Skin of body (tissue), 2 donors: Measurements from ENCODE around the gene USP46. TPM values are rescaled to one million over a fixed set of nuclear protein-coding genes. Genes with fewer than 3 reads are reported as not detected.

Experiments
- DNase-seq: peaks from one replicate; lab custom pipeline; 2025; lab: John Stamatoyannopoulos, UW
- total RNA-seq: library from RNA; depleted of rRNA; stranded (reverse); fragments of >200 nt; gene quantifications from one replicate; pipeline ENCODE4 v1.2.3, GENCODE V29; 2014

USP46 gene
- total RNA-seq, 1 donor from 2014 or later = 15.3 TPM

DNA sequence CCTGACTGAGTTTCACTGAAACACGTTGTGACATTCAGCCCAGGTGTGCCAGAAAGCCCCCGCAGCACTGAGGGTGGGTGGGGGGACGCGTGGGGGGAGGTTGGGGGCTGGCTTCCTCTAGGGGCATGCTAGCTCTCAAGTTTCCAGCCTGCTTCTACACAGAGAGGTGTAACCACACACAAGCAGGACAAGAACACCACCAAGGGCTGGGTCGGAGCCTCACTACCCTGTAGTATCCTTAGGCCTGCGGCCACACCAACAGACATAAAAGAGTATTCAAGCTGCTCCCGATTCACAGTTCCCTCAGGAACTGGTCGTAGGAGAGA lies 1.8 kb downstream of the USP46 start:
- no peak for DNase-seq

DNA sequence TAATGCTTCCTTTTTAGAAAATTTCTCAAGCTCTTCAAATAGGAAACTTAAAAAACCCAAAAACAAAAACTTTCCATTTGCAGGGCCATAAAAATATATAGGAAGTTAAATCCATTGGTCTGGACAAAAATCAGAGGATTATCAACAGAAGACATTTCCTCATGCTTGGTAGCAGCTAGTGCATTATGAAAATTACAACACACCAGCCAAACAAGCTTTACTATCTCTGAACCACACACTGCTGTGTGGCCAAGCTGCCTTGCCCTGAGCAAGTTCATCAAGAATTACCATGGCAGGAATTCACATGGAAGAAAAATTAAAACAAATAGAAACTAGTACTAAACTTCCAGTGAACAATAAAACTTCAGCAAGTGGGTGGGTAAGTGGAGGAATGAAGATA lies 3.6 kb downstream of the USP46 start:
- DNase-seq = no peak

DNA sequence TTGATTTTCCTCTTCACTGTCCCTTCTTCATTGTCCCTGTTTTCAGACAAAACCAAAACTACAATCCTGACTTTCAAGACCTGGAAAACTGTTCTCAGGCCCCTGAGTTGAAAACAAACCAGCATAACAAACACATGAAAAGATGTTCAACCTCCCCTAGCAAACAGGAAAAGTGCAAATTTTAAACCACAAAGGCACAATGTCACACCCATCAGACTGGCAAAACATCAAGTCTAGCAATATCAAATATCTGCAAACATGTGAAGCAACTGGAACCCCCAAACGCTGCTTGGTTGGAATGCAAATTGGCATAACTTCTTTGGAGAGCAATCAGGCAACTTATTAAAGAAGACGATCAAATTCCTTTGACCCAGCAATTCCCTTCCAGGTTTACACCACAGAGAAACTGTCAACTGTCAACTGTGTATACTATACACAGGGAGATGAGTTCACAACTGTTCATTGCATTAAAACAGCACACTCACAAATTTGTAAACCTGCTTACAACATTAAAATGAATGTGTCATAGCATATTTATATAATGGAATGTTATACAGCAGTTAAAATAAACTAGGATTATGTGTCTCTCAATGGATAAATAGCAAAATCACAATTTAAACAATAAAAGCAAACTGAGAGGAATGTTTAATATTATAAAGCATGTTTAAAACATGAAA lies 7.0 kb downstream of the USP46 start:
- DNase-seq = no peak

DNA sequence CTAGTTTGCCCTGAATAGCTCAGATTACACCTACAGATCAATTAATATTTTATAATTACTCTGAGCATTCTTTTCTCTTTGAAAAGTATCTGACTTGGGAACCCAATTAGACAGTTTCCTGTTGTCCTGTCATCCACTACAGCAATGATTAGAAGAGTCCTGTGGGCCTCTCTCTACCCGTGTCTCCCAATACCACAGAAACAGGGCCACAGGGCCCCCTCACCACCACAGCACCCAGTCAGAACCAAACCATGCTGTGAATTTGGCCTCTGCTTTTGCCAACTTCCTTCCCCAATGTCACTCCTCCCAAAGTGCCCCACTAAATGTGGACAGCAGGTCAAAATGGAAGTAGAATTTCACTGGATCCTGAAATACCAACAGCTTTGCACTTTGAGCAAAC lies 10.3 kb downstream of the USP46 start:
- DNase-seq = no peak

DNA sequence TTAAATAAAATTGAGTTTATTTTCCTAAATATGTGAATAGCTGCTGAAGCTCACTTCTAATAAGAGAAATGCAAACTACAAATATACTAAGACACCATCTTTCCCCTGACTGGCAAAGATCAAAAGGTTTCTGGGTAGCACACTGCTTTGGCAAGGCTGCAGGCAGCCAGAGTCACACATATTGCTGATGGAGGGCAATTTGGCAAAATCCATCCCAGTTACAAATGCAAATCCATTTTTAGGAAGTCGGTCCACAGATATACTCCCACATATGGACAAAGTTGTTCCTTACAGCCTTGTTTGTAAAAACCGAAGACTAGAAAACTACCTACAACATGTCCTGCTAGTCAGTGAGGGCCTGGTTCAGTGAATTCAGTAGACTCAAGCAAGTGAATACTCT lies 12.4 kb downstream of the USP46 start:
- no peak for DNase-seq

DNA sequence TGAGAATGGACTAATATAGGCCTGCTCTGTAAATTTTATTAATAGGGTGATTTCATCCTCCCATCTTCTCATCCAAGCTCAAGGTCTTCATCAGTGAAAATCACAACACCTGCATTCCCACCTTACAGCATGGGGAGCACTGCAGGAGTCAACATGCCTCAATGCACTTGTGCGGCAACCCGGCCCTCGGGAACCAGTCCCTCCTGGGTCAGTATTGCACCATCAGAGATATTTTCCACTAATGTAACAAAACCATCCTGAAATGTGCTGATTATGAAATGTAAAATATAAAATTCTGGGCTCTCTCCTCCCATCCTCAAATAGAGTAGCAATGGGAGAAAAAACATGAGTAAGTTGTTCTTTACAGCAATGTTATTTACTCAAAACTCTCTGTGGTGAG lies 13.0 kb downstream of the USP46 start:
- DNase-seq = no peak

DNA sequence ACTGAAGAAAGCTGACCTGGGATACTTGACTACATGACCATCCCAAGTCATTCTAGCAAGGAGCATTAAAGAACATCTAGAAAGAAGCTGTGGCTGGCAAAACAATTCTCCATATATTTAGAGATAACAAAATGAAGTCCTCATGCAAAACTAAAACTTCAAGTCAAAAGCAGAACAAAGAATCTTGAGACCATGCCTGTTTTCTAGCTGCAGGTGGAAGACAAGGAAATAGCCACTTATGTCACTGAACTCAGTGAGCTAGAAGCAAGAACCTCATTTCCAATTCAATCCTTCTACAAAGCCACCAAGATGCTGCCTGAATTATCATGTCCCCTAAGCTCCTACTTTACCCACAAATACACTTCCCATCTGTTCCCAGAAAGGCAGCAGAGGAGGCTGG lies 13.8 kb downstream of the USP46 start:
- no peak for DNase-seq

DNA sequence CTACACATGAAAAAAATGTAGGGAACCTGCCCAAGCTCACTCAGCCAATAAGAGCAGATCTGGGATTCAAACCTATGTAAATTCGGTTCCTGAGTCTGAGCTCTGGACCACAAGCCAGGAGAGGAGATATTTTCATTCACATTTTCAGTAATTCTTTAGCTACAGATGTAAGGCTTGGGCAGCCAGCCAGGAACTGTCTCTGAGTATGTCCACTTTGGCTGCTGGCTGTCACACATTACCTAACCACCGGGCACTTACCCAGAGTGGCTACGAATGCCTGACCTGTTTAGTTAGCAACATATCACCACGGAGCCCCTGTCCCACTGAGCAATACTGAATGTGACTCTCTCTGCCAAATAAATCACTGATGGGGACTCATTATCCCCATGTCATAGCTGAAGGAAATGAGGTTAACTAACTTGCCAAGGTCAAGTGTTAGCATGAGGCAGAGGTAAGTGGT lies 15.3 kb downstream of the USP46 start:
- DNase-seq = no peak

DNA sequence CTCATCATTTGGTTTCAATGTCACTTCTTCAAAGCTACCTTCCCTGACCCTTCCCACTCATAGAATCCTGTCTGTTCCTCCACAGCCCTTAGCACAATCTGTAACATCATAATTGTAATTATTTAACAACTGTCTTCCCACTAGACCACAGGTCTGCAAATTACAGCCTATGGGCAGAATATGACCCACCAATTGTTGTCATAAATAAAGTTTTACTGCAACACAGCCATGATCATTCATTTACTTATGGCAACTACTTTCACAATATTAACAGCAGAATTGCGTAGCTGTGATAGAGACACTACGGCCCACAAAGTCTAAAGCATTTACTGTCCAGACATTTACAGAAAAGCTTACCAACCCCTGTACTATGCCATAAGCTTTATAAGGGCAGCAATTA lies 15.9 kb downstream of the USP46 start:
- DNase-seq = no peak

DNA sequence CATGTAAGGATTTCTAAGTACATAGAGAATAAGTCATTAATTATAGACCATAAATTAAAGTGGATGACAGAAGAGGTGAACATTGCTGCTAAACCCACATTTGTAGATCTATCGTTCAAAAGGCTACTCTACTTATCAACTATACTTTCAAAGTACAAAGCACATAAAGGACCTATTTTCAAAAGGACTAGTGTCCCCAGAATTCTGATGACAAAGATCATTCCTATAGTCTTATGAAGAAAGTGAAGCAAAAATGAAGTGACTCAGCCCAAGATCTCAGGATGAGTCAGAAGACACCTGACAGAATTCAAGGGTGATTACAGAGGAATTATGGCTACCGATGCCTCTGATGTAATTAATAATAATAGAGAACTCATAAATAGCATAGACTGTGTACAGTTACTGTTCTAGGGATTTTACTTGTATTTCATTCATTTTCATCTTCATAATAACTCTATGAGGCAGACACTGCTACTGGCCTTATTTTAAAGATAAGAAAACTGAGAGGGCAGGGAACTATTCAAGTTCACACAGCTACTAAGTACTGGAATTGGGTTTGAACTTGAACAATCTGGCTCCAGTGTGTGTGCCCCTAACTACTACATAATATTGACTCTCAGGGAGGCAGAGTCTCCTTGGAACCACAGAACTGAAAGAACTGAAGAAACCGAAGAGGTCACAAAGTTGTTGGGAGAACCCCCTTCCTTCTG lies 17.1 kb downstream of the USP46 start:
- no peak for DNase-seq

DNA sequence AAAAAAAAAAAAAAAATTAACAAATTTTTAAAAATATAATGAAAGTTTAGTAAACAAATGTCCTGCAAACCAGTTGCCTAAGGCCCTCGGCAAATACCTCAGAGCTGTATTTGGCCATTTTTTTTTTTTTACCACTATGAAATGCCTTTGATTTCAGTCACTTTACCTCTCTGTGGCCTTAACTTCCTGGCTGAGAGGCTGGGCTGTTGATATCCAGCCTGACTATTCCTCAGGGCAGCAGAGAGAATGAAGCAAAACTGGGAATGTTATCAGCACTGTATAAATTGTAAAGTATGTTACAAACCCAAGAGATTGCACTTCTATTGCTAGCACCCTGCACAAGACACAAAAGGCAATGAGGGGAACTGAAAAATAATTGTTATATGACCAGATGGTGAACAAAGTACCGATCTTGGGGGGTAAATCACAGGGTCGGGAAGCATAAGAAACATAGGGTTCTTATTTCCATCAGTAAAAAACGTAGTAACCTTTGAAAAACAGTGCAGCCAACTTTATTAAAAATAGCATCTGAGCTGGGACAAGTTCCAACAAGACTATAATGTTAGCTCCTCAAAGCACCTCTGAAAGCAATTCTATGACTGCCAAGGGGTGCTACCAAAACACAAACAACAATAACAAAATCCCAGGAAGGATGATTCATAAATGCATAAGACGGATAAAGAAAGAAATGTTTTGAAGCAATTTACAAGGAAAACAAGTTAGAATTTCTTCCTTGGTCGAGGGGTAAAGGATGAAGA lies 18.1 kb downstream of the USP46 start:
- peak; percentile 30 for DNase-seq

DNA sequence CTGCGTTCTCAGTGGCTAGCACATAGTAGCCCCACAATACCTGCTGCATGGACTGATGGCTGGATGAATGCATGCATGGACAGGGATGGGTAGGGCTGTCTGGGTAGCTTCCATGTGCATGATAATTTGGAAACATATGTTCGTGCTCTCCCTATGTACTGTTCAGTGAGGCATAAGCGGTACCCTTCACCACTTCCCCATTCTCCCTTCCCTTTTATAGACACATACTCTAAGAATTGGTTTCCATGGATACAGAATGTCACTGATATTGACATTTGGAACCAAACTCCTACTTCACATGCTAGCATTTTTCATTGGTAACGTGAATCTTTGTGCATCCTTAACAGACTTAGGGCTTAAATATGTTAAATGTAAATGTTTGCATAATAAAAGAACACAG lies 20.4 kb downstream of the USP46 start:
- DNase-seq = no peak

DNA sequence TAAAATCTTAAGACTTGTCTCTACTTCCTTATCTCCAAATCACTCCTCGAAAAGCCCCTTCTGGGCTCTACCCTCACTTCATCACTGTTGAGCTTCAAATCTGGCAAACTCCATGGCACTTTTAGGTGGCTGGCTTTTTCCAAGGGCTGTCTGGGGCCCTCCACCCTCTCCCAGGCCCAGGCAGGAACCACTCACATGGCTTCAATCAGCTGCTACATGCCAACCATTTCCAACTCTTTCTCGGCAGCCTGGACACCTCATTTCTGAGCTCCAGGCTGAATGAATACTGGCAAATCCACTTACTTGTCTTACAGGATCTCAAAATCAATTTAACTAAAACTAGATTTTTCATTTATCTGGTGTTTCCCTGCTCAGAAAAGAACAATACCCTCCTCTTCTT lies 22.0 kb downstream of the USP46 start:
- DNase-seq = no peak

DNA sequence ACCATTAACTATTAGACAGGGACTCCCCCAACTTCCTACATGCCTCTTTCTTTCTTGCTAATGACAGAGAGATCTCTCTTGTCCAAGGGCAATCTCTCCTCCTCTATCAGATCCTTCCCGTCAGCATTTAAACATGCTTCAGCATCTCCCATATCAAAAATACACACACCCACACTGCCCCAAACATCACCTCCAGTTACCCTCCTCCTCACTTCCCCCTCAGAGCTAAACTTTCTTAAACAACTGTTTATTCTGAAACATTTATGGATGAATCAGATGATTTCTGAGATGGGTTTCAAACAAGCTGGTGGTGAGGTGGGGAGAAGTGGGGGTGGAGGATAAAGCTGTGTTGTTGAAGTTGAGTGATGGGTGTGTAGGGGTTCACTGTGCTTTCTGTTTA lies 23.5 kb downstream of the USP46 start:
- no peak for DNase-seq

DNA sequence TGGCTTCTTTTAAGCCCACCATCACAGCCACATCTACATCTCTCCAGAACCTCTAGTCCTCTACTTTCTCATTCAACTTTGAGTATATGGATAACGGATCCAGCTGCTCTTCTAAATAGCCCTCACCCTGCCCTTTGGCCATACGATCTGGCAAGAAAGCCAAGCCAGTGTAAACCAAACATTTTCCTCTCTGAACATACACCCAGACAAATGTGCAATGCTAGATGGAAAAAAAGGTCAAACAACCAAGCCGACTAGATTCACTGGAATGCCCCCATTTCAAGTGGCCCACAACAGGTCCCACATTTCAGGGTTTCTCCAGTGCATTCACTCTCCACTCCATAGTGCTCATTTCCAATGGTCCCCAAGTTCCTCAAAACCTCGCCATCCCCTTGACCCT lies 24.0 kb downstream of the USP46 start:
- DNase-seq = no peak

DNA sequence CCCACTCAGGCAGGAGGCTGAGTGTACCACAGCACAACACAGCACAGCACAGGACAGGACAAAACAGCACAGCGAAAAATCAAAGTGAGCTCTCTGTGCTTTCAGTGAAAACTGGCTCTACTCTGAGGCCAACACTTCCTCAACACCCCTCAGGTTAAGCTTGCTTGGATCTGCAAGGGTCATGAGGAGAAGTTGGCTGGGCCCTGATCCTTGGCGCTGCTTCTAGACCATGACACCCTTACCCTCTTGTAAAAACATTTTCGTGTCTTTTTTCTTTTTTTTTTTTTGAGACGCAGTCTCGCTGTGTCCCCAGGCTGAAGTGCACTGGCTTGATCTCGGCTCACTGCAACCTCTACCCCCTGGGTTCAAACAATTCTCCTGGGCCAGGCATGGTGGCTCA lies 25.3 kb downstream of the USP46 start:
- no peak for DNase-seq

DNA sequence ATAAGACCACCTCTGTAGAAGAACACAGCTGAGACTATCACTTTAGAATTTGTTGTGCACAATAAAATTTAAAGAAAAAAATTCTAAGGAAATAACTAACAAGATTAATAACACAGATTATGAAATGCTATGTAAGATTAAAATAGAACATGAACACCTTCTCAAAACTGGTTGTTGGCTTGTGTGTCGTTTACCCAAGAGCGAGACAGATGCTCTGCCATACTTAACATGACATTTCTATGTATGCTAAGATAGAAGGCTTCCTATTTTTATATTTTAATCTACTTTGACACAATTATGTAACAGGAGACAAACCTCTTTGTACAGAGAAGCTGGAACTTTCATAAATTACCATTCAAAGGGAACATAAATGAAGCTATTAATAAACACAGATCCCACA lies 30.1 kb downstream of the USP46 start:
- no peak for DNase-seq

DNA sequence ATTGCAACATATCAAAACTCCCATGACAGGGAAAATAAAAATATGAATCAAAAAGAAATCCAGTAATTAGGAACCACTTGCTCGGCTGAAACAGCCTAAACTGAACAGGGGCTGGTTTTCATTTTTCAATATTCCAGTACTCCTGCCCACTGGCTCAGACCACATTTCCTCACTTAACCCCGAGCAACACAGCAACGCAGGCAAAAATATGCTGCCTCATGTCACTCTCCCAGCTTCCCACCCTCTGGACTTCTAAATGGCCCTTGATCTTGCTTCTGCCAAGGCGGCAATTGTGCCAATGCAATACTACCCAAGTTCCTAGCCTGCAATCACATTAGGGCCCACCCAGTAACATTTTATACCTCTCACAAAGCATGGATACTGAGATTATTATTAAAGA lies 30.6 kb downstream of the USP46 start:
- DNase-seq = no peak

DNA sequence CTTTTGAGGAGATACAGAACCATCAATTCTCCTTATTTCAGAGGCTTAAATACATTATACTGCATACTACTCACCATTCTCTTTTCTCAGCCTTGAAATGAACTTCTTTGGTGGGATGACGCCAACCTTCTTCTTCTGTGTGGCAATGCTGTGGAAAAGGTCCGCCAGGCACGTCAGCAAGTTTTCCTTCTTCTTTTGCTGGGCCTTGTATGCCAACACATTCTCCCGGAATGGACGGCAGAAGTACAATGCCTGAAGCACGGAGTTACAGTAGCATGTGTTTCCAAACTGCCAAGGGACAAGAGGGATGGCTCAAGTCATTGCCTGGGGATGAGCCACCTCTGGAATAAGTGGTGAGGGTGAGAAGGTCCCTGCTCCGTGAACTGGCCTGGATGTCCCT lies 31.2 kb downstream of the USP46 start:
- DNase-seq = no peak

DNA sequence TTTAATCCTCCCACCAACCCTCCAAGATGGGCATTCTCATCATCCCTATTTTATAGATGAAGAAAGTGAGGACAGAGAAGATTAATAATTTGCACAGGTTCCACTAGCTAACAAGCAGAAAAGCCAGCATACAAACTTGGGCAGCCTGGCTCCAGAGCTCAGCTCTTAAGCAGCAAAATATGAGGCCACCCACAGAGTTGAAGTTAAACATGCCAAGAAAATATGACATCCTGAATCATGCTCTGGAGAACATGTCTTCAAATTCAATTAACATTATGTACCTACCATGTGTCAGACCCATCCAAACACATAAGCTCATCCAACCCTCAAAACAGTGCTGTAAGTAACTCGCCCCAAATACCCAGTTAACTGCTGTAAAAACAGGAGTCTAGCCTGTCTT lies 33.9 kb downstream of the USP46 start:
- no peak for DNase-seq

DNA sequence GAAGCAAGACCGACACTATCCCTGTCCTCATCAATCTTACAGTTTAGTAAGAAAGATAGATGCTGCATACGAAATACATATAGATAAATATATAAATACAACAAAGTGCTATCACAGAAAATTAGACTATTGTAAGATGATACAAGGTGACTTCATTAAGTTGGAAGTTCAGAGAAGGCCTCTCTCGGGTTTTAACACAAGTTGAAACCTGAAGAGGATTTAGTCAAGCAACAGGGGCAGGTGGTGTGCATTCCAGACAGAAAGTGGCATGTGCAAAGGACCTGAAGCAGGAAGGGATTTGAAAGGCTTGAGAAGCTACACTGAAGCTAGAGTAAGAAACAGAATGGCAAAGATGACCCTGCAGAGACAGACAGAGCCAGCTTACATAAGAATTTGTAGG lies 36.5 kb downstream of the USP46 start:
- DNase-seq = no peak

DNA sequence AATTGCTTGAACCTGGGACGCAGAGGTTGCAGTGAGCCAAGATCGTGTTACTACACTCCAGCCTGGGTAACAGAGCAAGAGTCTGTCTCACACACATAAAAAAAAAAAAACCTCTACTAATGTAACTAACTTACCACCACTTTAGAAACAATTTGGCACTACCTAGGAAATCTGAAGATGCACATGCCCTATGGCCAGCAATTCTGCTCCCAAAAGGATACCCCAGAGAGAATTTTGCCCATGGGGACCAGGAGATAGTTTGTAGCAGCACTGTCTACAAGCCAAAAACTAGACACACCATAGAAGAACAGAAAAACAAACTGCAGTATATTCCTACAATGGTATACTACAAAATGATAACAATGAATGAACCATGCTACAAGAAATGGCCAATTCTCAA lies 37.5 kb downstream of the USP46 start:
- DNase-seq = no peak

DNA sequence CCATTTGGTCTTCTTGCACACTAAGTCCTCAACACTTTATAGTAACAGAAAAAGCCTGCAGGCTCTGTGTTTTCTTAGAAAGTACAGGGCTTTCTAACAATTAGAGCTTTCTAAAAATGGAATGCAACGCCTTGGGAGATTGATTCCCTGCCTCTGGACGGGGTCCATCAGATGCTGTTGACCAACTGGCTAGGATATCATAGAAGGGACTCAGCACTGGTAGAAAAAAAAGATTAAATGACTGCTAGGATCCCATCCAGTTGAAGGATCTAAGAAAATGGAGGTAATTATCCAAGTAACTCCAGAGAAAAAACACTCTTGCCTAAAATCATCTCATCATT lies 39.5 kb downstream of the USP46 start:
- DNase-seq = no peak
